ENCODE data around the gene TRPM3.
"Not testable (repeated sequence)": the region's sequence is repeated elsewhere in the genome, so short reads cannot be mapped to it uniquely, and the experiment has no call there.

Gene TRPM3

DNA sequence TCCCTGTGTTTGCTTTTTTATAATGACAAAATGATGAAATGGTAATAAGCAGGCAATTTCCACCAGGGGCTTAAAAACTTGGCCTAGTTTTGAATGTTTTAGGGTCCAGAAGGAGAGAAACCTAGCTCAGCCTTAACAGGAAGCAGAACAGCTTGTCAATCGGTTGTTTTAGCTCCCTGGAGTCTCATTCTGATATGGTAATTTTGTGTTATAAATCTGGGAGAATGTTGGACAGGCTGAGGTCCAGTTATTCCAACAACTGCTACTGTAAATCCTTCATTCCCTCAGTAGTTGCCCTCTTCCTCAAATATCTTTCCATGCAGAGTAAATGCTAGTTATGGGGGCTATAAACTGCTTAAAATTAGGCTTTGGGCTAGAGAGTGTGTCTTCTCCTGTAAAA lies 397.4 kb downstream of the TRPM3 start:
- H3K4me1 ChIP-seq (ENCODE audit: control insufficient read depth in 1 of 2, insufficient read depth in 2 of 2, low read length in 2 of 2); H3K9ac ChIP-seq (ENCODE audit: low read depth in 1 of 2, low read length in 2 of 2); H3K36me3 ChIP-seq (ENCODE audit: control insufficient read depth in 1 of 2, insufficient read depth in 2 of 2, low read length in 2 of 2); H3K27me3 ChIP-seq (ENCODE audit: control insufficient read depth in 1 of 2, insufficient read depth in 2 of 2, low read length in 2 of 2); H3K9me3 ChIP-seq (ENCODE audit: control insufficient read depth in 1 of 2, low read length in 2 of 2); H3K27ac ChIP-seq (ENCODE audit: low read depth, low read length); H3K4me3 ChIP-seq (ENCODE audit: low read depth in 1 of 2, low read length in 2 of 2): not testable (repeated sequence)

DNA sequence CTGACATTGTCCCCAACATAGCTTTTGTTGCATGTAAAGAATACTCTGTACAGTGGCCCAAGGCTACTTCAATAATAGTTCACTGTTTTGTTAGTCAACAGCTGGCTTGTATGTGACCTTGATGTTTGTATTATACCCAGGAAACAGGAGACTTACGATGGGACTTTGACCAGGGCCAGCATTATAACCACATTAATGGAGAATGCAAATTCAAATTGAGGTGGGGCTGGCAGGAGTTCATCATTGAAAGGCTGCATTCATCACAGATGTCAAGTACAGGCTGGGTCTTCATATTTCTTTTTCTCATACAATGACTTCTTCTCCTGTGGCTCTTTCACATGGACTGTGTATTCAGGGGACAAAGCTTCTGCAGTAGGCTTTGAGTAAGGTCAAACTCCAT lies 414.6 kb downstream of the TRPM3 start:
- H3K27me3 ChIP-seq (ENCODE audit: control insufficient read depth in 1 of 2, insufficient read depth in 2 of 2, low read length in 2 of 2); H3K36me3 ChIP-seq (ENCODE audit: control insufficient read depth in 1 of 2, insufficient read depth in 2 of 2, low read length in 2 of 2); H3K9me3 ChIP-seq (ENCODE audit: control insufficient read depth in 1 of 2, low read length in 2 of 2); H3K4me1 ChIP-seq (ENCODE audit: control insufficient read depth in 1 of 2, insufficient read depth in 2 of 2, low read length in 2 of 2); H3K27ac ChIP-seq (ENCODE audit: low read depth, low read length); H3K4me3 ChIP-seq (ENCODE audit: low read depth in 1 of 2, low read length in 2 of 2); H3K9ac ChIP-seq (ENCODE audit: low read depth in 1 of 2, low read length in 2 of 2): not testable (repeated sequence)

GRCh38 chr9:70701163-70701562 lies 420.3 kb downstream of the TRPM3 start:
- Histone ChIP-seq H3K9me3 (ENCODE audit: control insufficient read depth in 1 of 2, low read length in 2 of 2) (no peaks in the 10 kb centered on the region), H3K9ac (ENCODE audit: low read depth in 1 of 2, low read length in 2 of 2) (no peak overlapping the region), H3K27ac (ENCODE audit: low read depth, low read length) (no peak overlapping the region), H3K4me1 (ENCODE audit: control insufficient read depth in 1 of 2, insufficient read depth in 2 of 2, low read length in 2 of 2) (no peaks in the 10 kb centered on the region), H3K36me3 (ENCODE audit: control insufficient read depth in 1 of 2, insufficient read depth in 2 of 2, low read length in 2 of 2) (no peaks in the 10 kb centered on the region), H3K4me3 (ENCODE audit: low read depth in 1 of 2, low read length in 2 of 2) (no peak overlapping the region), H3K27me3 (ENCODE audit: control insufficient read depth in 1 of 2, insufficient read depth in 2 of 2, low read length in 2 of 2) (no peaks in the 10 kb centered on the region)

DNA sequence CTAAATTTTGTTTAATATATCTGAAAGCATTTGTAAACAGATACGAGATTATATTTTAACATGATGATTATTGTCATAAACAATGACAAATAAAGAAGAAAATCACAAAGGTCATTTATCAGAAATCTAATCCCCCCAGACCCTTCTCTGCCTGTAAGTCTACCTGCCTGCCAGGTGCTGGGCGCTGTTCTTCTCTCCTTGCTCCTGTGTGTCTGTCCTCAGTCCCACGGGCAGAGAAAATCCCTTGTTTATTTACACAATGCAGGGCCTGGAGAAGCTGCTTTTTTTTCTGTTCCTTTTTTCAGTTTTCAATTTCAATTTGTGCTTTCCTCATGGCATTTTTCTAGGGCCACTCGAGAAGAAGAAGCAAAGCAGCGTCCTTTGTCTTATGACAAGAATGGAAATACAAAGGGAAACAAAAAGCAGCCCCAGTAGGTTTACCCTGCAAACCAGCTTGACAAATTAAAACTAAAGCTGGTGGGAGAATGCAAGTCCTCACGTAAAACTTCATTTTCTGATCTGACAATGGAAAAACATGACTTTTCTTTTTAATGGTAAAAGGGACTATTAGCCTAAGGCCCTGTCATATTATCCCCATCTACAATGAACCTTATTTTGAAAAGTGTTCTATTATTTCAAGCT lies 424.6 kb downstream of the TRPM3 start:
- Histone ChIP-seq H3K27ac (ENCODE audit: low read depth, low read length) (no peak overlapping the region), H3K4me1 (ENCODE audit: control insufficient read depth in 1 of 2, insufficient read depth in 2 of 2, low read length in 2 of 2) (no peaks in the 10 kb centered on the region), H3K9ac (ENCODE audit: low read depth in 1 of 2, low read length in 2 of 2) (no peak overlapping the region), H3K9me3 (ENCODE audit: control insufficient read depth in 1 of 2, low read length in 2 of 2) (no peaks in the 10 kb centered on the region), H3K27me3 (ENCODE audit: control insufficient read depth in 1 of 2, insufficient read depth in 2 of 2, low read length in 2 of 2) (no peaks in the 10 kb centered on the region), H3K4me3 (ENCODE audit: low read depth in 1 of 2, low read length in 2 of 2) (no peak overlapping the region), H3K36me3 (ENCODE audit: control insufficient read depth in 1 of 2, insufficient read depth in 2 of 2, low read length in 2 of 2) (no peaks in the 10 kb centered on the region)

DNA sequence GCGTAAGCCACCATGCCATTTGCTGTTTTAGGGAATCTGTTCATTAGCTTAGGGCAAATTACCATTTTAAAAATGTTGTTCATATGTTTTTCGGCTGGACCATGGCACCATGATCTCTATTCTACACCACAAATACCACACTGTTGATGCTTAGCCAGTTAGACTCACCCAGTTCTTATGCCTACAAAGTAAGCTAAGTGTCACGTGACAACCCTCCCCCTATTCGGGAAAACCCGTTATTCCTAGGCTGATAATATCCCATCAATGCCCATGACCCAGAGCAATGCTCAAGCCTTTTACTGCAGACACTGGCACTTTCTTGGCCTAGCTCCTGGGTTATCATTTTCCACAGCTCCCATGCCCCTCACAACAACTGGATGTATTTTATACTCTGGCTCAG lies 426.7 kb downstream of the TRPM3 start:
- H3K36me3 ChIP-seq (ENCODE audit: control insufficient read depth in 1 of 2, insufficient read depth in 2 of 2, low read length in 2 of 2) = no peaks in the 10 kb centered on the region
- H3K9ac ChIP-seq (ENCODE audit: low read depth in 1 of 2, low read length in 2 of 2) = no peak overlapping the region
- no peaks in the 10 kb centered on the region for H3K27me3 ChIP-seq (ENCODE audit: control insufficient read depth in 1 of 2, insufficient read depth in 2 of 2, low read length in 2 of 2)
- no peak overlapping the region for H3K4me3 ChIP-seq (ENCODE audit: low read depth in 1 of 2, low read length in 2 of 2)
- H3K4me1 ChIP-seq (ENCODE audit: control insufficient read depth in 1 of 2, insufficient read depth in 2 of 2, low read length in 2 of 2) = no peaks in the 10 kb centered on the region
- no peak overlapping the region for H3K27ac ChIP-seq (ENCODE audit: low read depth, low read length)
- H3K9me3 ChIP-seq (ENCODE audit: control insufficient read depth in 1 of 2, low read length in 2 of 2) = no peaks in the 10 kb centered on the region

DNA sequence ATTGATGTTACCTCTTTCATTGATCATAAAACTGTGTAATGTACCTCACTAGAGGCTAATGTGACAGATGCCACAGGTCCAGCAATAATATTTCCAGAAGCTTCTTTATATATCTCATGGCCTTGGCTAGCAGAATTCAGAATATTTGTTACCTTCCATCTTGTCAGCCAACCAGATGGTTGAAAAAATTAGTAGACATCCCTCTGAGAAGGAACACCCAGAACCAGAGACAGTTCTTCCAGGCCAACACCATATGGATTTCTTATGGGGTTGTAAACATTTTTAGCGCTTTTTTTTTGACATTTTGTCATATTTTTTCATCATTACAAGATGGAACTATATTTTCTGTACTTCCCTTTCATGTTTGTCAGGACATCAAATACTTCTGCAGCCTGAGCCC lies 428.2 kb downstream of the TRPM3 start:
- Histone ChIP-seq H3K27me3 (ENCODE audit: control insufficient read depth in 1 of 2, insufficient read depth in 2 of 2, low read length in 2 of 2) (no peaks in the 10 kb centered on the region), H3K27ac (ENCODE audit: low read depth, low read length) (no peak overlapping the region), H3K4me3 (ENCODE audit: low read depth in 1 of 2, low read length in 2 of 2) (no peak overlapping the region), H3K9me3 (ENCODE audit: control insufficient read depth in 1 of 2, low read length in 2 of 2) (no peaks in the 10 kb centered on the region), H3K9ac (ENCODE audit: low read depth in 1 of 2, low read length in 2 of 2) (no peak overlapping the region), H3K36me3 (ENCODE audit: control insufficient read depth in 1 of 2, insufficient read depth in 2 of 2, low read length in 2 of 2) (no peaks in the 10 kb centered on the region), H3K4me1 (ENCODE audit: control insufficient read depth in 1 of 2, insufficient read depth in 2 of 2, low read length in 2 of 2) (no peaks in the 10 kb centered on the region)

DNA sequence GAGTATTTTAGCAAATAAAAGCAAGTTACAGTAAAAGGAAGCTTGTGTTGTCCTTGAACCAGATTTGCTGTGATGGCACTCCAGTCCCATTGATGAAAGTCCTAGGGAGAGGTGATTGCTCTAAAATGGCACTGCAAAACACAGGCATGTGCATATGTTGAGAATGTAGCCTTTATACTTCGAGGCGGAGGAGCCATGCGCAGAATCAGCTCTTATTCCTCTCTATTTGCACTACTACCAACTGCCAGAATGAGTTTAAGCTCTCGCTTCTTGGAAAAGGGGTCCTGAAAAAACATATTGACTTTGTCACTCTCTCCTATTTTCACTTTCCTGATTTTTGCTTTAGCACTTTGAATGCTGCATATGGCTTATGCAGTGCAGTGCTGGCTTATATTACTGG lies 429.0 kb downstream of the TRPM3 start:
- no peak overlapping the region for H3K27ac ChIP-seq (ENCODE audit: low read depth, low read length)
- H3K27me3 ChIP-seq (ENCODE audit: control insufficient read depth in 1 of 2, insufficient read depth in 2 of 2, low read length in 2 of 2) = no peaks in the 10 kb centered on the region
- H3K36me3 ChIP-seq (ENCODE audit: control insufficient read depth in 1 of 2, insufficient read depth in 2 of 2, low read length in 2 of 2) = no peaks in the 10 kb centered on the region
- no peaks in the 10 kb centered on the region for H3K9me3 ChIP-seq (ENCODE audit: control insufficient read depth in 1 of 2, low read length in 2 of 2)
- no peaks in the 10 kb centered on the region for H3K4me1 ChIP-seq (ENCODE audit: control insufficient read depth in 1 of 2, insufficient read depth in 2 of 2, low read length in 2 of 2)
- no peak overlapping the region for H3K9ac ChIP-seq (ENCODE audit: low read depth in 1 of 2, low read length in 2 of 2)
- H3K4me3 ChIP-seq (ENCODE audit: low read depth in 1 of 2, low read length in 2 of 2) = no peak overlapping the region

GRCh38 chr9:70688704-70689103 lies 432.7 kb downstream of the TRPM3 start:
- no peaks in the 10 kb centered on the region for H3K27me3 ChIP-seq (ENCODE audit: control insufficient read depth in 1 of 2, insufficient read depth in 2 of 2, low read length in 2 of 2)
- no peaks in the 10 kb centered on the region for H3K36me3 ChIP-seq (ENCODE audit: control insufficient read depth in 1 of 2, insufficient read depth in 2 of 2, low read length in 2 of 2)

DNA sequence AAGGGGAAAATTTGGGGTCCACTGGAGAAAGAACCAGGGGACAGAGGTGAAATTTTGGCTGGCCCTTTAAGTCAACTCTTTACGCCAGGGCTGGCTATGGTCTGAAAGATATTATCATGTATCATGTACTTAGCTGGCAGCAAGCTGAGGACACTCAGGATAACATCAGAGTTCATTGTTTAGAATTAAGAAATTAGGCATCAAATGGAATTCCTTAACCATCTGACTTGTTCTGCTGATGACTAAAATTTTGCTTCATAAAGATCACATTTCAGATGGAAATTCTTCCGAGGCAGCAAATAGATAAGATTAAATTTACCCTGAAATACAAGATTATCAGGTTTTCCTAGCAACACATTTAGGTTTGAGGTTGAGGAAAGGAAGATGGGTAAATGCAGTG lies 437.6 kb downstream of the TRPM3 start:
- Histone ChIP-seq H3K27me3 (ENCODE audit: control insufficient read depth in 1 of 2, insufficient read depth in 2 of 2, low read length in 2 of 2) (no peaks in the 10 kb centered on the region), H3K9ac (ENCODE audit: low read depth in 1 of 2, low read length in 2 of 2) (no peak overlapping the region), H3K4me3 (ENCODE audit: low read depth in 1 of 2, low read length in 2 of 2) (no peak overlapping the region), H3K9me3 (ENCODE audit: control insufficient read depth in 1 of 2, low read length in 2 of 2) (no peaks in the 10 kb centered on the region), H3K4me1 (ENCODE audit: control insufficient read depth in 1 of 2, insufficient read depth in 2 of 2, low read length in 2 of 2) (no peaks in the 10 kb centered on the region), H3K27ac (ENCODE audit: low read depth, low read length) (no peak overlapping the region), H3K36me3 (ENCODE audit: control insufficient read depth in 1 of 2, insufficient read depth in 2 of 2, low read length in 2 of 2) (no peaks in the 10 kb centered on the region)

More at GRCh38 chr9:70688704-70689103, 432.7 kb downstream of the TRPM3 start:
- Histone ChIP-seq H3K27ac (ENCODE audit: low read depth, low read length) (no peak overlapping the region), H3K4me3 (ENCODE audit: low read depth in 1 of 2, low read length in 2 of 2) (no peak overlapping the region), H3K9ac (ENCODE audit: low read depth in 1 of 2, low read length in 2 of 2) (no peak overlapping the region), H3K9me3 (ENCODE audit: control insufficient read depth in 1 of 2, low read length in 2 of 2) (no peaks in the 10 kb centered on the region), H3K4me1 (ENCODE audit: control insufficient read depth in 1 of 2, insufficient read depth in 2 of 2, low read length in 2 of 2) (no peaks in the 10 kb centered on the region)

- Histone ChIP-seq H3K4me3 (ENCODE audit: low read depth in 1 of 2, low read length in 2 of 2) (no peak overlapping the region), H3K27ac (ENCODE audit: low read depth, low read length) (no peak overlapping the region), H3K9ac (ENCODE audit: low read depth in 1 of 2, low read length in 2 of 2) (no peak overlapping the region), H3K9me3 (ENCODE audit: control insufficient read depth in 1 of 2, low read length in 2 of 2) (no peaks in the 10 kb centered on the region), H3K36me3 (ENCODE audit: control insufficient read depth in 1 of 2, insufficient read depth in 2 of 2, low read length in 2 of 2) (no peaks in the 10 kb centered on the region), H3K27me3 (ENCODE audit: control insufficient read depth in 1 of 2, insufficient read depth in 2 of 2, low read length in 2 of 2) (no peaks in the 10 kb centered on the region), H3K4me1 (ENCODE audit: control insufficient read depth in 1 of 2, insufficient read depth in 2 of 2, low read length in 2 of 2) (no peaks in the 10 kb centered on the region)
Observed at GRCh38 chr9:70682298-70682697, 439.1 kb downstream of the TRPM3 start.

DNA sequence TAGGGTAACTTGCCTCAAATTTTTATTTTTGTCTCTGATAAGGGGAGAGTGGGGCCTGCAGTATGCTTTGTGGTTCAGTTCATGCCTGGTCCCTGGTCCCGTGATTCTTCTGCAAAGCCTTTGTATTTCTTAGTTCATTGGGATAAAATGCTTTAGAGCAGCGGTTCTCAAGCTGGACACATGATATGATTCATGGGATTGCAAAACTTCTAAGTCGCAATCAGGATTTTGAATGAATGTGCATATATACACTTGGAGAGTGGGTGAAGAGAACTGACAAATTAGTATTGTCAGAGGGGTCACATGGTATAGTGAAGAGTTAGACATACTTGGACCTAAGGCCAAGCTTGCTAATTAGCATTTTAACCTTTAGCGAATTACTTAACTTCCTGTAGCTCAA lies 441.6 kb downstream of the TRPM3 start:
- Histone ChIP-seq H3K4me1 (ENCODE audit: control insufficient read depth in 1 of 2, insufficient read depth in 2 of 2, low read length in 2 of 2) (no peaks in the 10 kb centered on the region), H3K9me3 (ENCODE audit: control insufficient read depth in 1 of 2, low read length in 2 of 2) (no peaks in the 10 kb centered on the region), H3K4me3 (ENCODE audit: low read depth in 1 of 2, low read length in 2 of 2) (no peak overlapping the region)

More for the DNA sequence above, 441.6 kb downstream of the TRPM3 start:
- Histone ChIP-seq H3K27me3 (ENCODE audit: control insufficient read depth in 1 of 2, insufficient read depth in 2 of 2, low read length in 2 of 2) (no peaks in the 10 kb centered on the region), H3K36me3 (ENCODE audit: control insufficient read depth in 1 of 2, insufficient read depth in 2 of 2, low read length in 2 of 2) (no peaks in the 10 kb centered on the region), H3K27ac (ENCODE audit: low read depth, low read length) (no peak overlapping the region), H3K9ac (ENCODE audit: low read depth in 1 of 2, low read length in 2 of 2) (no peak overlapping the region)

All from duodenal mucosa (tissue), 2 donors.